ENCODE measurements around the gene CDK17. TPM values are rescaled to one million over a fixed set of nuclear protein-coding genes. Genes with fewer than 3 reads are reported as not detected.
A peak's percentile ranks its signal among the peaks of the same experiment; 100 is the strongest.

Gene CDK17
- total and polyA plus RNA-seq, 9 of the 15 experiments (the other 6 are each of a cell fraction or from before 2014, with no cell fraction given), result 4.8 to 39.3 (median 21.6) TPM

GRCh38 chr12:96239711-96240635, 160.3 kb downstream of the CDK17 start:
- Histone ChIP-seq H2AFZ (ENCODE audit: low read depth, low read length) (no peak overlapping the region), H3K79me2 (ENCODE audit: control insufficient read depth, insufficient read depth, low read length) (no peaks in the 10 kb centered on the region), H3K27me3 (ENCODE audit: control insufficient read depth in 2 of 2, insufficient read depth in 2 of 2, low read length in 2 of 2) (no peaks in the 10 kb centered on the region; a peak in 1 of 5 replicates), H3K4me1 (replicated peaks in 1 of 2; ENCODE audit: control insufficient read depth in 2 of 2, insufficient read depth in 2 of 2, low read length in 2 of 2) (peaks cover 11 to 17% of the 10 kb centered on the region in 2 experiments; a peak in 4 of 5 replicates), H4K20me1 (replicated peaks; ENCODE audit: control insufficient read depth, insufficient read depth, low read length) (no peaks in the 10 kb centered on the region), H3K9me3 (replicated peaks; ENCODE audit: control insufficient read depth, insufficient read depth, low read depth, low read length) (no peaks in the 10 kb centered on the region), H3K36me3 (ENCODE audit: control insufficient read depth, insufficient read depth, low read length) (no peaks in the 10 kb centered on the region), H3K27ac (ENCODE audit: extremely low read depth, low read depth, low read length) (no peak overlapping the region), H3K4me3 (no peak overlapping the region), H3K9ac (ENCODE audit: insufficient read depth in 1 of 2, low read depth in 2 of 2, low read length in 2 of 2) (peak overlapping the region in 1 of 2 experiments; percentile 75; a peak in 2 of 4 replicates), H3K9me1 (ENCODE audit: control insufficient read depth, insufficient read depth, low read length) (no peaks in the 10 kb centered on the region), H3K4me2 (ENCODE audit: insufficient read depth, low read length) (no peak overlapping the region)
- ChIA-PET POLR2A (interaction anchor here (0.7 to 1.6 kb wide), 3 partner anchors 12 to 163 kb away, joined by 3 read pairs; no protein-coding TSS in a partner anchor), CTCF (ENCODE audit: low intra/inter-chr PET ratio) (no interaction called here)
- no peak for ATAC-seq
- intact Hi-C loops (cut with micrococcal nuclease), result no loop called here
- TF ChIP-seq POLR2G (IDR thresholded peaks at IDR 0.05; ENCODE audit: low read depth, low read length), result 0 out of 2 replicates have a peak, but pooled peaks have one; percentile 27
- no peak for TF ChIP-seq ZBTB26 (CRISPR knock-in tag; IDR thresholded peaks at IDR 0.05)
- in situ Hi-C loops (cut with MboI), result no loop called here
- no peak for DNase-seq (ENCODE audit: extremely low read depth in 1 of 4, low spot score in 3 of 4)
- no peak for FAIRE-seq
- BruUV-seq (replicated peaks), result no TSS peak
- WGBS (ENCODE audit: insufficient coverage, low coverage, missing lambda C conversion rate), result 86% methylated on average over 18 of the region's 18 CpGs

Measured in K562 (cell line).